SK-N-SH treated with all-trans-retinoic acid at 6 μM for 48 hours (cell line): ENCODE data around the gene STK11IP.

Source experiments
- CSDC2 ChIP-seq: fragments of 250-450 bp; sonication (Bioruptor Pico); IDR thresholded peaks from 2 replicates; pipeline ENCODE4 v1.5.0; 2020; ENCODE audit warnings: mild to moderate bottlenecking, moderate library complexity
- ESRRG ChIP-seq: fragments of 250-450 bp; sonication (Bioruptor Pico); IDR thresholded peaks from 2 replicates; pipeline ENCODE4 v1.6.1; 2021; ENCODE audit warnings: mild to moderate bottlenecking
- OSR1 ChIP-seq: fragments of 250-450 bp; sonication (Bioruptor Pico); IDR thresholded peaks from 2 replicates; pipeline ENCODE4 v1.8.0; 2022; ENCODE audit warnings: moderate library complexity, mild to moderate bottlenecking, inconsistent platforms
- PATZ1 ChIP-seq: fragments of 250-450 bp; sonication (Bioruptor Pico); IDR thresholded peaks from 2 replicates; pipeline ENCODE4 v1.8.0; 2020; ENCODE audit warnings: mild to moderate bottlenecking, moderate library complexity, borderline replicate concordance
- POU6F1 ChIP-seq: fragments of 250-450 bp; sonication (Bioruptor Pico); IDR thresholded peaks from 2 replicates; pipeline ENCODE4 v1.8.0; 2021; ENCODE audit warnings: low read depth, mild to moderate bottlenecking, moderate library complexity, borderline replicate concordance
- RARB ChIP-seq: fragments of 250-450 bp; sonication (Bioruptor Pico); IDR thresholded peaks from 2 replicates; pipeline ENCODE4 v1.8.0; 2021; ENCODE audit warnings: mild to moderate bottlenecking, moderate library complexity
- TSHZ2 ChIP-seq: fragments of 250-450 bp; sonication (Bioruptor Pico); IDR thresholded peaks from 2 replicates; pipeline ENCODE4 v1.5.0; 2020; ENCODE audit warnings: mild to moderate bottlenecking, moderate library complexity
- ZFP3 ChIP-seq: fragments of 250-450 bp; sonication (Bioruptor Pico); IDR thresholded peaks from 2 replicates; pipeline ENCODE4 v1.5.0; 2020; ENCODE audit warnings: mild to moderate bottlenecking, moderate library complexity
- ZNF8 ChIP-seq: fragments of 450-650 bp; formaldehyde crosslinking; IDR thresholded peaks from 2 replicates; pipeline ENCODE4 v1.5.0; 2020; ENCODE audit warnings: mild to moderate bottlenecking, moderate library complexity

DNA sequence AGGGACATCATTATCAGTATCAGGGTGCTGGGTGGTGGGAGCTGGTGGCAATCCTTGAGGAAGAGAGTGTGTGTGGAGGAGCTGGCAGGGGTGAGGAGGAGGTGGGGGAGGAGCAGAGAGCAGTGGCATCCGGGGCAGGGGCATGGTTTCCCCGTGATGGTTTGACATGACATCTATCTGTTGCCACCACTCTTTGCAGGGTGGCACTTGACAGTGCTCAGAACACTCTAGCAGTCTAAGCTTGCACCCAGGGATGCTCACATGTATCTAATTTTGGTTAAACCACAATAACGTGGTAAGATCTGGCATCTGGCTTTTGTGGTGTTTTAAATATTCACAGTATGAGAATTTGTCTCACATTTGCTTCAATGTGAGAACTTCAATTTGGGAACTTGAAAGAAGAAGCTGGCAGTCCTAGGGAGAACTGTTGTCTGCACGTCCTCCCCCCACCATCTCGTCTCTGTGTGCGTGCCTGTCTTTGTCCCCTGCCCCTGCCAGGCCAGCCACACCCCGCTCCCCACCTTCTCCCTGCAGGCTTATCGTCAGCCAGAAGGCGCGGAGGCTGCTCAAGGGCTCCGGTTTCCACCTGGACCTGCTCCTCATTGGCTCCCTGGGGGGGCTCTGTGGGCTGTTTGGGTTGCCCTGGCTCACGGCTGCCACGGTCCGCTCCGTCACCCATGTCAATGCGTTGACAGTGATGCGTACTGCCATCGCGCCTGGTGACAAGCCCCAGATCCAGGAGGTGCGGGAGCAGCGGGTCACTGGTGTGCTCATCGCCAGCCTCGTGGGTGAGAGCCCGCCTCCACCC is 41.5 kb downstream of the STK11IP start:
- TF ChIP-seq CSDC2 (CRISPR knock-in tag) (no peak), OSR1 (CRISPR knock-in tag) (no peak), ESRRG (CRISPR knock-in tag) (no peak), RARB (CRISPR knock-in tag) (no peak), PATZ1 (CRISPR knock-in tag) (no peak), ZNF8 (CRISPR knock-in tag) (no peak), POU6F1 (no peak), ZFP3 (no peak), TSHZ2 (CRISPR knock-in tag) (no peak)
